Right forelimb (tissue), 1 donor: ENCODE results near the gene COL23A1.

Experiments
- DNase-seq: peaks from one replicate; pipeline ENCODE4 v3.0.0-alpha.2; 2018

Gene COL23A1

DNA sequence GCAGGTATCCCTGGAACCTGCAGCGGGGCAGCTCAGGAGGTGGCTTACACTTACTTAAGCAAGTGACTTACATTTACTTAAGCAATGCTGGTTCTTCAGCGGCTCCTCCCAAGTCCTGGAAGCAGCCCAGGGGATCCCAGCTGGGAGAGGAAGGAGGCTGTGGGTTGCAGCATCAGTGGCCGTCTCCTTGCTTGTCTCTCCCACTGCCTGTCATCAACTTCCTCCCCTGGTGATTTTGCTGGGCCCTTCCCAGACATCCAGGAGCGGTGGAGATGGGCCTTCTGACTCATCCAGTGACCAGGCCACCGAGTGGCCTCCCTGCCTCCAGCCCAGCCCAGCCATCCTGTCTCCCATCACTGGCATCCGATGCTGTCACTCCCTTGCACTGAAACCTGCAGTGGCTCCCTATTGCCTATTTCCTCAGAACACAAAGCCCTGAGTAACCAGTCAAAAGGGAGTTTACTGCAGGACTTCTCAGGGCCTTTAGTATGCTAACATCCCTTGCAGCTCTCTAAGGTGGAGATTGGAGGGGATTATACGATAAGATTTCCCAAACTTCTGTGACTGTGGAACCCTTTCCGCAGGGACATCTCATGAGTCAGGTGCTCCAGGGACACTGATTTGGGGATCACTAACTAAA is 201.7 kb downstream of the COL23A1 start:
- DNase-seq = no peak

DNA sequence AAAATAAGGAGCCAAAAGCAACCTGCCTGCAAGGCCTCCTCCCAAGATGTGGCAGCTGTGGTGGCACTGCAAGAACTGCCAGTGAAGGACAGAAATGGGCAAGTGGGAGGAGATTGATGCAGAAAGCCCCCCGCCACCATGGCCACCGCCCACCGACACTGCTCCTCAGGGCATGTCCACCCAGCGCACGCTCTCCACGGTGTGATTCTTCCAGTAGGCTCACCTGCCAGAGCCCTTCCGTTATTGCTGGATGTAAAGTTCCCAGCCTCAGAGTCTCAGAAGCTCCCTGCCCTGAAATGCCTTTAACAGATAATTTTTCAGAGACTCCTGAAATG is 202.4 kb downstream of the COL23A1 start:
- DNase-seq = no peak

DNA sequence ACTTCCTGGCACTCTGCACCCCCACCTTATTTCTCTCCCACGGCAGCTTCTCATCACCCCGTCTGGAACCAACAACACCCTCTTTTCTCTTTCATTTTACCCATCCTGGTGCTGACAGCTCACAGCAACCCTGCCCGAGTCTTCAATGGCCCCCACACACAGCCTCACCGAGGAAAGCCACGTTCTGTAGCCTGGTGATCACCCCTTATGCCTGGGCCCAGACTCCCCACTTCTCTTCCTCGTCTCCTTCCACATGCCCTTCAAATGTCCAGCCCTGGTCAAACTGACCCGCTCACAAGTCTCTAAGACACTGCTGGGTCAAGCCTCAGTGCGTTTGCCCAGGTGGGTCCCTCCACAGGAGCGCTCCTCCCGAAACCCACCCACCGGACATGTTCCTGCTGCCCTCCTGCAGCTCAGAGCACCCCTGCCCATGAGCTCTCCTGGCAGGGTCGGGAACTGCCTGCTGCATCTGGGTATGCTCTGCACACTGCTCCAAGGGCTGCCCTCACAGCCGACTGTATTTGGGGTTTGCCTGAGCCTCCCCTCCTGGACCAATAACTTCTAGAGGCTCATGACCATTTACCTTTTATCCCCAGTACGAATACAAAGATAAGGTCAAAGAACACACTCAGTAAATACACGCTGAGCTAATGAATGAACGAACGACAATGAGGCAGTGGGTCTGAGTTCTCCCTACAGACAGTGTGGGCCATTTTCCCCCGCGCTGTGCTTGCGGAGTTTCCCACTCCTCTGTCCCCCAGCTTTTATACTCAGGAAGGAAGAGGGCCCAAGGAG is 202.9 kb downstream of the COL23A1 start:
- DNase-seq = no peak

DNA sequence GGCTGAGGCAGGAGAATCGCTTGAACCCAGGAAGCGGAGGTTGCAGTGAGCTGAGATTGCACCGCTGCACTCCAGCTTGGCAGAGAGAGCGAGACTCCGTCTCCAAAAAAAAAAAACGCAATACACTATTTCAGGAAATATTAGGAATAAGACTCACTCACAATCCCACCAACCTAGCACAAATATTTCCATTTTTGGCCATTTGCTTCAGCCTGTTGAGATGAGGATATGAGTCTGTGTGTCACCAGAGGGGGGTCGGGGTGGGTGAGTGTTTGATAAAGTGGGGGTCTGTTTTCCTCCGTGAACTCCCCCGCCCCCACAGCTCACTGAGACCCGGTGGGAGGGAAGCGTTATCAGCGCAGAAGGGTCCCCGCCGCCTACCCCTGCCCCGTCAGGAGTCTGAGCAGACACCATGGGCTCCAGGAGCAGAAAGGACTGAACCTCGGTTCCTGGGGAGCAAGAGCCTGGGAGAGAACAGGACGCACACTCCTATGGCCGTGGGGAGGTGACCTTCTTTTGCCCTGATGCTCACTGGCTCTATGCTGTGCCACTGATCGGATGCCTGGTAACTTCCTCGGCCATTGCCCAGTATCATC is 203.8 kb downstream of the COL23A1 start:
- no peak for DNase-seq

DNA sequence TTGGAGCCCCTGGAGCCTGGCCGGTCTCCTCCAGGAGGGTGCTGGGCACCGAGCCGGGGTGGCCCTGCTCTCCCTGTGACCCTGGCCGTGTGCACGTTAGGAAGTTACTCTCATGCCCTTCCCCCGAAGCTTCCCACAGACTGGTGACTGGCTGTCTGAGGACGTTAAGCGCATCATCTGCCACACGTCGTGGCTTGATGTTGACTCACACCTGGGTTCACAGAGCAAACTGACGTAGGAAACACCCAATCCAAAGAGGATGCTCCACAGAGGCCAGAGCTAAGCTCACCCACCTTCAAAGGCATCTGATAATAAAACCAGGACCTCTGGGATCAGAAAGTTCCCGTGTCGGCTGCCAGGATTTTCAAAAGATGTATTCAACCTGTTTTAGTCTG is 204.7 kb downstream of the COL23A1 start:
- no peak for DNase-seq

DNA sequence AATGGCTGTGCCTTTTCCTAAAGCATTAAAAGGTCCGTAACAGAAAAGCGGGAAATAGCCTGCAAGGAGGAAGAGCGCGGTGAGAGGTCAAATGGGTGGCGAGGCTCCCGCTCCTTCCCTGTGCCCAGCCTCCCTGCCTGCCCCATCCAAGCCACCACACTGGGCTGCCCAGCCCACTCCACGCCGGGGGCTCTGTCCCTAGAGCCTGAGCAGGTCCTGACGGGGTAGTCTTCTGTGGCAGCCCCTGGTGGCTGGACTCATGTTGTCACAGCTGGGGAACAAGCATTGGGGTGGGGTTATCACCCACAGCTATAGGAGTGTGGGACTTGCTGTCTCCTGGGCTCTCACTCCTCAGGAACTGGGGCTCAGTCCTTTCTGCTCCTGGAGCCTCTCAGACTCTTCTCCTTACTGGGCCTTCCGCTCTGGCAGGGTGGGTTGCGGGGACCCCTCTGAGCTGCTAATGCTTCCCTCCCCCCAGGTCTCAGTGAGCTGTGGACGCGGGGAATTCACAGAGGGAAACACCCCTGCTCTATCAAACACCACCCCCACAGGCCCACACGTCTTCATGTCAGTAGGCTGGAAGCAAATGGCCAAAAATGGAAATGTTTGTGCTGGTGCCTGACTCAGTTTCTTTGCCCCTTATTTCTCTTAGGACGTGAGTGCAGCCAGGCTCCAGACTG is 205.2 kb downstream of the COL23A1 start:
- DNase-seq = no peak

DNA sequence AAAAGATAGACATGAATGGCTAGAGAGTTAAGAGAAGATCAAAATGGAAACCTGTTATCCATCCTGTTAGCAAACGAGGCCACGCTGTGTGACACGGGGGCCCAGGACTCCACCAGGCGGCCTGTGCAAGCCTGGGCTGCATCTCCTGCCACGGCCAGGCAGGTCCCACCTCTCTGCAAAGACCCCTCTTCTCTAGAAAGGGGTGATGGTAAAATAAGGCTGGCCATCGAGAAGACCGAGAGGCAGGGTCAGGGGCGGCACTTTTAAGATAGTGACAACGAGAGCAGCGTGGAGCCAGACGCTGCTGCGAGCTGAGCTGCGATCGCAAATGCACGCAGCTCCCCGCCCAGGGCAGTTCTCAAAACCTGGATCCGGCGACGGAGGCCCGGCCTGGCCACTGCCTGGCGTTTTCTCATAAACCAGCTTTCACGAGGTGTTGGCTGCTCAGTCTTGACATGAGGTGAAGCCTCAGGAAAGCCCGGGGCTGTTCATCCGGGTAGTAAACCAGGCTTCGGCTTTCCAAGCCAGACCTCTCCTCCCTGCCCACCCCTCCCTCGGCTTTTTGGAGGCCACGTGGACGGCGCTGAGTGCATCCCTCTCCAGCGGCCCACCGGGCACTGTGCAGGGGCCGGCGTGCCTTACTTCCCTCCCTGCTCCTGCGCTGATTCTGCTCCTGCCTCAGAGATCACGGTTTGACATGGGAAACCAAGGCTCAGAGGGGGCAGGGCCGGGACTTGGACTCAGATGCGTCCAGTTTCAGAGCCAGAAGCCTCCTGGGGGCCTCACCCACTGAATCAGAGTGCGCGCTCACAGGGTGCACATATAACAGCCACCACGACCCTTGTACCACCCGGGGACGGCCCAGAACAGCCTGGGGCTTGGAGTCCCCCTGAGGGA is 206.0 kb downstream of the COL23A1 start:
- peak; percentile 65 for DNase-seq

DNA sequence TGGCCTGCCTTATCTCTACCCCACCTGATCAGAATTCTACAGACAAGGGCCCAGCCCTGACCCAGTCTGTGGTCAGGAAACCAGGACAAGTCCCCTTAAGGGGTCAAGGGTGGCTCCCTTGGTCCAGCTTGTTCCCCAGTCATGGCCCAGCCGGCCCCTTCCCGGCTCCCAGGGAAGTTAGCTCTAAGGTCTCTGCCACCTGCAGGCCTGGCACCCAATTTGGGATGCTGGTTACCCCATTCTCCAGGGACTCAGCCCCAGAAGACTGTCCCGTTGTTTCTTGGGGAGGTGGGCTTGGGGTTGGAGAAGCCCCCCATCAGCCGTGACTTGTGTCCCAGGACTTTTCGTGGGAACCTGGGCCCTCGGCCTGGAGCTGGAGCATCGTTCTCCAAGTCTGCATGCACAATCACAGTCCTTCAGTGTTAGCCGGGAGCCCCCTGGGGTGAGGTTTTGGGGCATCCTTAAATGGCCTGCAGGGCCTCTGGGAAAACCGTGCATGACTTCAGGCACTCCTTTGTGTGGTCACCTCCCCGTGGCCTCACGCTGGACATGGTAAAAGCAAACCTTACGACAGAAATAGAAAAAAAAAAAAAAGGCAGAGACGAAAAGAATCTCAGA is 206.8 kb downstream of the COL23A1 start:
- DNase-seq = no peak

DNA sequence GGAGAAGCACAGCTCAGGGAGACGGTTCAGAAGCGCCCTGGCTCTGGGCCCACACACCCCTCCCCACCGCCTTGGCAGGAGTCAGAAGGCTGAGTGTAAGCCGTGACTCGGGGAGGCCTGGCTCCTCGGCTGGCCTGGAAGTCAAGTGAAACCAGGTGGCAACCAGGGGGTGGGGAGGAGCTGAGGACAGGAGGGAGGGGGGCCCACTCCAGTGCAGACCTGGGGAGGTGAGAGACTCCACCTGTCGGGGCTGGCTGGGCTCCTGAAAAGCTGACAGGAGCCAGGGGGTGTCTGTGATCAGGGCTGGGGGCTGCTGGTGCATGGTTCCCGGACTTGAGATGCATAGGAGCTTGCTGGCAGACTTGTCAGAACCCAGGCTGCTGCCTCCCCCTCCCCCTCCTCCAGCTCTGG is 207.4 kb downstream of the COL23A1 start:
- DNase-seq = peak; percentile 70

DNA sequence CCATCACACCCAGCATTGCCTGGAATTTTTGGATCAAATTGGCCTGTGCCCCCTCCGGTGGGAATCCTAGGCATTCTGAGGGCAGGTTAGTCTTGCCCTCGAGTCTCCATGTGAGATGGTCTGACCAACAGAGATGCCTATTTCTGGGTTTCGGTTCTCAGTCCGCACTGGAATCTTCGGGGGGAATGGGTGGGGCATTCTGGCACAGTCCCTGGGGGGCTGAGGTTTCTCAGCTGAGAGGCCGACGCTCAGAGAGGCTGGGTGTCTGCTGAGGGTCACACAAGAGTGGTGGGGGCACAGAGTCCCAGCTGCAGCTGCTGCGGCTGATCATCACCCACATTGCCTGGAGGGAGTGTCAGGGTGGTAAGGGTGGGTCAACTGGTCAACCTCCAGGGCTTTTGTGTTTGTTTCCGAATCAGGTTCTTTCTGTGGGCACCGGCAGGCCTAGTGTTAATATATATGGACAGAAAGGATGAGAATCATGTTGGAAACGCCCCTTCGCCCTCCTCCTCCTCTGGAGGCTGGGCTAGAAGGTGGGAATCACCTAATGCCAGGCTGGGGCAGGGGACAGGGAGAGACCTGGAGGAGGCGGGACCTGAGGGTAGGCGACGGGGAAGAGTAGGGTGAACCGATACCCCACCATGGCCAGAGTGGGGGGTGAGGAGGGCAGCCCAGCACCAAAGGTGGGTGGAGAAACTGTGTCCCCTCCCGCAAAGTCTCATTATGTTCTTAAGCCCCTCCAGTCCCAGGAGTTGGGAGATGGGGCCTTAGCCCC is 208.1 kb downstream of the COL23A1 start:
- DNase-seq = peak; percentile 16

DNA sequence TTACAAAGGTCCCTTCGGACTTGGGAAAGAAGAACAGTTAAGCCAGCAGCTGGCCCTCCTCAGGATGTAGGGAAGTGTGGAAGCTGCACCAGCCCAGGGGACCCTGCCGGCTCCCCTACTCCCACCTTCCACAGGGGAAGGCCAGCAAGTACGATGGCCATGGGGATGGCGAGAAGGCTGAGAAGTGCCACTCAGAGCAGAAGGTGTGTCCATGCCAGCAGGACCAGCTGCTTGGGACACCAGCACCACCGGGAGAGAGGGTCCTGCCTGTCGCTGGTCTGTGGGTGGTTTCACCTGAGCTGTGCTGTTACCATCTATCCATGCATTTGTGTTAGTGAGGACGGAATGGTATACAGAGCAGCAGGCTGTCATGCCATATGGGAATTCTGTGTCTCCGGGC is 209.0 kb downstream of the COL23A1 start:
- DNase-seq = no peak

DNA sequence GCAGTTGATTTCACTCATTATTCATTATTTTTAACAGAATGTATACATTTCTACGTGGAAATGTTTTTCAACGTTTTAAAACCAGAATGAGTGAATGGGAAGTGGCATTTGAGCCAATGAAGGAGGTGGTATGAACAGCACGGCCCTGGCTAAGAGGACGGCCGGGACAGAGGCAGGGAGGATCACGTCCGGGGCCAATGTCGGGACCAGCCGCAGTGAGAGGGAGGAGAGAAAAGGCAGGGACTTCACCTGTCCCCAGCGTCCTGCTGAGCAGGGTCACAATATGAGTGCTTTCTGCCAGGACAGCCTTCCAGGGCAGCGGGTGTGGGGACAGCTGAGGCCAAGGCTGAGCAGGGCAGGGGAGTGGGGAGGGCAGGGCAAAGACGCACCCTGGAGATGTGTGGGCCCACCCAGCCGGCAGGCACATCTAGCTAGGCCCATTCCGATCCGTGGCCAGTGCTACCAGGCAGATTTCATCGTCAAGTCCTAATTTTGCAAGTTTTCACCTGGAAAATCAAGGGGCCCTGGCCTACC is 209.6 kb downstream of the COL23A1 start:
- no peak for DNase-seq

DNA sequence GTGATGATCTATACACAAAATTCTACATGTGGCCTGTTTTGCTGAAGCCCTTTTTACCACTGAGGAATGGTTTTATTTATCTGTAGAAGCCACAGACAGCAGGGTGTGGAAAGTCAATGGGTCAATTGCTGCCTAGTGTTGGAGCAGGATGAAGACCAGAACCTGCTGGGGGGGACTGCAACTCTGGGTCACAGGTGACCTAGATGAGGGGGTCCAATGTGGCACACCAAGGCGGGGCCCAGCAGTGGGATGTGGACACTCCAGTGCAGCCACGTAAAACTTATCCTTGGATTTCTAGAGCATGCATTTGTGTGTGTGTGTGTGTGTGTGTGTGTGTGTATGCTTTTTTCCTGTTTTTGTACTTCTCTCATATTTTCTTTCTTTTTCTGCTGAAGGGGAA is 210.1 kb downstream of the COL23A1 start:
- DNase-seq = no peak

DNA sequence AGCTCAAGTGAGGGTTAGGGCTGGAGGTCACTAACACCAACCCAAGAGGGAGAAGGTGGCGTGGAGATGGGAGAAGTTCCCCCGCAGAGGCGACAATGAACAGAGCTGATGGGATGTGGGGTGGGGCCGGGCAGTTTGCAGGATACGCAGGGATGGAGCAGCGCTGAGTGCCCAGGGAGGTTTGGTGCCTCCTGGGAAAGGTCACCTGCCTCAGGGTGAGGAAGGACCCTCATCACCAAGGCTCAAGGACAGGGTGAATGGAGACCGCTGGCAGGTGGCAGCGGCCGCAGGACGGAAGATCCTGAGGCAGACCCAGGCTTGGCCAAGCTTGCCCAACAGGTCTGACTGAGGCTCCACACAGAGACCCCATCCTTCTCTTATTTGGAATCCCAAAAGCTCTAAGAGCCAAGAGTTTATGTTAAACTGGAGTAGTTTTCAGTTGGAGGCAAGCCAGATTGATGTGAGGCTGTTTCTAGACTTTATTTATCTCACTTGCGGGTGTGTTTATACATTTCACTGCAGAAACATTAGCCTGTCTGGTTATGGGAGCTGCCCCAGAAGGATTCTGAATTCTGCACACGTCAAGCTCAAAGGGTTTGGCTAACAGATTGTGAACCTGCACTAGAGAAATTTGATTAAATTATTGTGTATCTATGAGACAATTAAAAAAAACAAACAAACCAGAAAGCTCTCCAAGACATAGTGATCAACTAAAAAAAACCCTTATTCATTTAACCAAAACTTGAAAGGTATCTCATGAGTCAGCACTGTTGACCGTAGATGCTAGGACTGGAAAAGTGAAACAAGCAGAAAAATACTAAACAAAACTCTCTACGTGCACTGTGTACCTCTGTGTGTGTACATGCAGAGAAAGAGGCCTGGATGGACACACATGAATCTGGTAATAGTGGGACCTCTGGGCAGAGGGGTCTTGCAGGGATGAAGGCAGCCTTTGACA is 211.4 kb downstream of the COL23A1 start:
- no peak for DNase-seq

DNA sequence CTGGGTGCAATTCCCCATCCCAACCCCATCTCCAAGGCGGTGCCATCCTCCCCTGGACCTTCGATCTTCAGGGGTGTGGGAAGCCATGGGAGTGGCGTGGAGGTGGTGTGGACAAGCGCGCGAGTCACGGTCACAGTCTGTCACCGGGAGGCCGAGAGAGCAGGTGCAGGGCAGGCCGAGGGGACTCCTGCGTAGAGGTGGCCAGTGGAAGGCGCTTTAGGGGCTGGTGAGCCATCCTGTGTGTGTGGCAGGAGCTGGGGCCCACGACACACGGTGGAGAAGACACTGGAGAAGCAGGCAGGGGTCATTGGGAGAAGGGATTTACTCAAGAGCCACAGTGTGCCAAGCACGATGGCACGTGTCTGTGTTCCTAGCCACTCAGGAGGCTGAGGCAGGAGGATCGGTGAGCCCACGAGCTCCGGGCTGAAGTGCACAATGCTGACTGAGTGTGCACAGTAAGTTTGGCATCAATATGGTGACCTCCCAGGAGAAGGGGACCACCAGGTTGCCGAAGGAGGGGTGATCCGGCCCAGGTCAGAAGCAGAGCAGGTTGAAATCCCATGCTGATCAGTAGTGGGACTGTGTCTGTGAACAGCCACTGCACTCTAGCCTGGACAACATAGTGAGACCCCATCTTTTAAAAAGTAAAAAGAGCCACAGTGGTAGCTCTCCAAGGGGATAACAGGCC is 212.5 kb downstream of the COL23A1 start:
- DNase-seq = no peak

DNA sequence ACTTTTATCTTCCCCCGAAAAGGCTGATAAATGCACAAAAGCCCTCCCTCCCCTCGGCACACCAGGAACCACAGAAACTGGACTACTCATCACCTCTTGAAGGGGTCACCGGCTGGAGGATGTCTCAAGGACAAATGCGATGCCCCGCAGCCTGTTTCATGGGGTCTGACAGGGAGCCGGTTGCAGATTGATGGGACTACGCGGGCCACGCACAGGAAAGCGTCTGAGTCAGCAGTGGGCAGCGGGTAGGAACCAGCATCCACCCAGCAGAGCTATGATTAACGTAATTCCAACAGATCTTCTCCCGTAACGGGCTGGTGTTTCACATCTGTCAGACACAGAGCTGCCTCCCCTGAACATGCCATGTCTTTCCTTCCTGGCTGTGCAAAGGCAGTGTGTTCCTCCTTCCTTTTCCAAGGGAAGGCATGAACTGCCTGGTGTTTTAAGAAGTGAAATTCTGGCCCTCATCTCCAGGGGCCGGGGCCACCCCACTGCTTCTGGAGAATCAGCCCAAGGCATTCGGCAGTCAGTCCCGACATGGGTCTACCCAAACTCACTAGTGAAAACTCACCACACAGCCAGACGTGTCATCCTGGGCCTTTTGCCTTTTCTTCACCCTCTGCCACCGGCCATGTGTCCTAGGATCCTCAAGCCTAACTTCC is 213.1 kb downstream of the COL23A1 start:
- DNase-seq = no peak

DNA sequence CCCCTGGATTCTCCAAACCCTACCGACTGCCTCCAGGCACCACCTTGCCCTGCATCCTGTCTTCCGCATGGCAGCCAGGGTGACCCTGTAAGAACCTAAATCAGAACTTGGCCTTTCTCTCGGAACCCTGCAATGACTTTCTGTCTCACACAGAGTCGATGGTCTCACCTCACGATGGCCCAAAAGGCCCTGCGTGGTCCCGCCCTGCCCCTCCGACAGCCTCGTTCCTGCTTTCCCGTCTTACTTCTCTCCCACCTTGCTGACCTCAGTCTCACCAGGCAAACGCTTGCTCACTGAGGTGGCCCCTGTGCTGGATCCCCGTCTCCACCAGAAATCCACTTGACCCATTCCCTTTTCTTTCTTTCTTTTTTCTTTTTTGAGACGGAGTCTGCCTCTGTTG is 214.8 kb downstream of the COL23A1 start:
- no peak for DNase-seq

DNA sequence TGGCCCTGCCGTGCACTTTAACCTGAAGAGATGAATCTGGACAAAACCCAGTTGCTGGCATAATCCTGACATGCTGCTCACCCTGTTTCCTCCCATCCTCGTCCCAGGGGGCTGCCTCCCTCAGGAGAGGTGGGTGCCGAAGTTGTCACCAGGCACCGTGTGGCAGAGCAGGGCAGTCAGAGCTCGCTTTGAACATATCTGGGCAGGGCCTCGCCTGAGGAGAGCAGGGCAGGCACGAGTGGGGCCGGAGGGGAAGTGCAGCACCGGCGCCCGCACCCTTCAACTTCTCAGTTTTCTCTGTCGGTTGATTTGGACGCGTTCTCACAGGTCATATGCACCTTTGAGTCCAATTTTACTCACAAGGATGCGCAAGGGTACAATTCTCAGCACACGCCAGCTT is 216.5 kb downstream of the COL23A1 start:
- no peak for DNase-seq

DNA sequence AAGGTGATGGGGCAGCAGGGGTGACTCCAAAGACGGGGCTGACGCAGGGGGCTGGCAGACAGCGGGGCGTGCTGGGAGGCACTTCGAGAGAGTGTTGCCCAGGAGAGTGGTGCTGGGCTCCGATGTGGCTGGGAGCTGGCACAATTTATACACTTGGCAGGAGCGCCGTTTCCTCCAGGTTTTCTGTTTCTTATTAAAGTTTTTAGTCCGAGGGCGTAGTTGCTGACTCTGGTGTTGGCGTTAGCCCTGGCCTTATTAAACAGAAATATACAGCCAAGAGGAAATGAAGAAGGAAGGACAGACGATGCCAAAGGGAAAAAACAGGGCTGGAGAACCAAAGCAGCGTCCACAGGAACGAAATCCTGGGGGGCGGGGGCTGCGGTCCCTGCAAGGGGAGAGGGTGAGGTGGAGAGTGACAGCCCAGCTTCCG is 218.0 kb downstream of the COL23A1 start:
- DNase-seq = peak; percentile 79
